Endothelial cell of umbilical vein (primary cell): ENCODE data around the gene MTMR3. TPM values are rescaled to one million over a fixed set of nuclear protein-coding genes. Genes with fewer than 3 reads are reported as not detected.

ENCODE experiments used
- BruUV-seq: library from RNA; stranded (reverse); fragments of 400-500 nt; replicated peaks from 2 replicates; lab custom pipeline; 2021; lab: Mats Ljungman, UMichigan
- CTCF ChIA-PET: fragments of 300-600, 350-600 bp; sonication (Branson Sonifier 250); formaldehyde crosslinking; loops from one replicate; lab custom pipeline; 2021; ENCODE audit warnings: antibody characterized with exemption, inconsistent platforms; lab: Charles Lee
- POLR2A ChIA-PET: fragments of 300-600, 350-600 bp; sonication (Branson Sonifier 250); formaldehyde crosslinking; loops from one replicate; lab custom pipeline; 2021; ENCODE audit warnings: antibody characterized with exemption, inconsistent platforms; lab: Charles Lee
- DNase-seq: peaks from one replicate; pipeline ENCODE4 v3.0.0-alpha.2; 2011; ENCODE audit warnings: low read depth, low spot score
- FAIRE-seq: peaks from 2 replicates; lab custom pipeline; 2011; peaks lifted over from hg19 to GRCh38; lab: Jason Lieb, UNC
- H2AFZ ChIP-seq: 2 replicates; pipeline ENCODE4 v1.6.0; 2012; ENCODE audit warnings: low read depth, low read length, control low read depth, inconsistent platforms
- H3K27ac ChIP-seq: 2 replicates; pipeline ENCODE4 v1.5.1; 2011; ENCODE audit warnings: low read depth, mild to moderate bottlenecking, control low read depth, low read length, moderate library complexity; ENCODE audit not compliant: insufficient read depth
- H3K27me3 ChIP-seq, 2 experiments: 2 replicates each; pipeline versions ENCODE4 v1.6.0 to v1.6.1; 2011; ENCODE audit warnings: low read length in 2 of 2, mixed read lengths in 1 of 2; ENCODE audit not compliant: control insufficient read depth in 2 of 2, insufficient read depth in 2 of 2
- H3K36me3 ChIP-seq, 2 experiments: 2 replicates in 1 of 2; 3 replicates in 1 of 2; pipeline ENCODE4 v1.5.1; 2011; ENCODE audit warnings: low read length in 2 of 2, mild to moderate bottlenecking in 1 of 2, moderate library complexity in 1 of 2; ENCODE audit not compliant: control insufficient read depth in 2 of 2, insufficient read depth in 2 of 2; ENCODE audit errors: extremely low read depth in 1 of 2
- H3K4me1 ChIP-seq: 3 replicates; pipeline ENCODE4 v1.5.1; 2011; ENCODE audit warnings: mild to moderate bottlenecking, low read length; ENCODE audit not compliant: control insufficient read depth, insufficient read depth; ENCODE audit errors: extremely low read depth
- H3K4me2 ChIP-seq: 2 replicates; pipeline ENCODE4 v1.6.1; 2011; ENCODE audit warnings: low read length, control low read depth, mixed read lengths; ENCODE audit not compliant: insufficient read depth
- H3K4me3 ChIP-seq, 3 experiments: fragments of 200-600 bp in 1 of 3; sonication (generic), shearing (Covaris generic) in 1 of 3; replicated peaks in 1 of 3; 2 replicates each; pipeline ENCODE4 v1.5.1; 2011 to 2016; ENCODE audit warnings: control low read depth in 3 of 3, low read length in 3 of 3, mild to moderate bottlenecking in 2 of 3, inconsistent platforms in 1 of 3, low read depth in 1 of 3, moderate library complexity in 1 of 3; ENCODE audit not compliant: insufficient read depth in 1 of 3
- H3K79me2 ChIP-seq: 2 replicates; pipeline ENCODE4 v1.6.0; 2012; ENCODE audit warnings: low read length, inconsistent platforms; ENCODE audit not compliant: control insufficient read depth, insufficient read depth
- H3K9ac ChIP-seq: replicated peaks from 2 replicates; pipeline ENCODE3; 2011; ENCODE audit warnings: low read length, control low read depth; ENCODE audit not compliant: insufficient read depth; ENCODE audit errors: extremely low read depth
- H3K9me1 ChIP-seq: replicated peaks from 3 replicates; pipeline ENCODE4 v1.6.0; 2011; ENCODE audit warnings: mild to moderate bottlenecking, low read length; ENCODE audit not compliant: control insufficient read depth, insufficient read depth; ENCODE audit errors: extremely low read depth
- H3K9me3 ChIP-seq: replicated peaks from 2 replicates; pipeline ENCODE4 v1.5.1; 2012; ENCODE audit warnings: low read length, inconsistent platforms; ENCODE audit not compliant: control insufficient read depth, insufficient read depth
- H4K20me1 ChIP-seq: replicated peaks from 2 replicates; pipeline ENCODE3; 2011; ENCODE audit warnings: mild to moderate bottlenecking, low read length; ENCODE audit not compliant: control insufficient read depth, insufficient read depth; ENCODE audit errors: extremely low read depth
- EZH2 ChIP-seq: IDR thresholded peaks from 2 replicates; pipeline ENCODE4 v1.6.1; 2012; ENCODE audit warnings: borderline replicate concordance, low read depth, mild to moderate bottlenecking, moderate library complexity, low read length, inconsistent platforms; ENCODE audit not compliant: severe bottlenecking
- FOS ChIP-seq: IDR thresholded peaks from 2 replicates; pipeline ENCODE4 v1.6.1; 2011; ENCODE audit warnings: mild to moderate bottlenecking, low read length, moderate library complexity, borderline replicate concordance; ENCODE audit not compliant: insufficient read depth
- GATA2 ChIP-seq: IDR thresholded peaks from 2 replicates; pipeline ENCODE4 v1.7.0; 2011; ENCODE audit warnings: low read depth, mild to moderate bottlenecking, moderate library complexity, mixed read lengths, low read length; ENCODE audit not compliant: insufficient read length, insufficient read depth
- JUN ChIP-seq: IDR thresholded peaks from 2 replicates; pipeline ENCODE4 v1.6.1; 2011; ENCODE audit warnings: borderline replicate concordance, low read depth; ENCODE audit not compliant: insufficient read length, insufficient read depth
- MYC ChIP-seq: IDR thresholded peaks from one replicate; pipeline ENCODE4 v1.6.1; 2011; ENCODE audit warnings: mild to moderate bottlenecking, low read depth, low read length
- POLR2A ChIP-seq: IDR thresholded peaks from 2 replicates; pipeline ENCODE4 v1.6.1; 2012; ENCODE audit warnings: low read depth, mild to moderate bottlenecking, control low read depth, low read length
- POLR2AphosphoS5 ChIP-seq: IDR thresholded peaks from 2 replicates; pipeline ENCODE4 v1.6.1; 2012; ENCODE audit warnings: low read depth, mild to moderate bottlenecking, control low read depth, low read length, moderate library complexity; ENCODE audit not compliant: insufficient read depth
- dilution Hi-C: fragments of 300-500 bp; cut with MboI; formaldehyde crosslinking; loops from one replicate; pipeline ENCODE4 v1.15.0; 2019; ENCODE audit warnings: low sequenced_read_pairs; ENCODE audit not compliant: extremely low pct_ligation_motif_present
- intact Hi-C: fragments of 100-400 bp; cut with micrococcal nuclease; formaldehyde crosslinking; loops from one replicate; pipeline ENCODE4 v1.10.0; 2022
- polyA plus RNA-seq, 4 experiments: library from polyadenylated mRNA; depleted of rRNA in 3 of 4; stranded (reverse) in 3 of 4; unstranded in 1 of 4; fragments of >200 nt; gene quantifications; 2 replicates each; pipeline versions ENCODE4 v1.2.1 to v1.2.3, GENCODE V29; 2011 to 2012; ENCODE audit warnings: missing spikeins in 1 of 4
- total RNA-seq: library from RNA; stranded (reverse); gene quantifications from 2 replicates; pipeline ENCODE4 v1.2.3, GENCODE V29; 2021
- TF ChIP-seq, protein P1 (sequence below), 2 donors: IDR thresholded peaks; 1 replicate in 1 of 2; 2 replicates in 1 of 2; pipeline ENCODE4 v1.5.1; 2011; ENCODE audit warnings: low read length in 2 of 2, mild to moderate bottlenecking in 2 of 2, moderate library complexity in 2 of 2, control low read depth in 1 of 2, inconsistent platforms in 1 of 2, low read depth in 1 of 2; ENCODE audit not compliant: insufficient read depth in 1 of 2; ENCODE audit errors: extremely low read depth in 1 of 2
- TF ChIP-seq, protein P2 (sequence below): IDR thresholded peaks from 2 replicates; pipeline ENCODE4 v1.6.1; 2011; ENCODE audit not compliant: insufficient read depth, insufficient read length

MTMR3 gene
- total and polyA plus RNA-seq, 2 donors (not counting 3 experiments of a cell fraction or from before 2014, with no cell fraction given), result 30.1 to 36.5 TPM

- Histone ChIP-seq H3K79me2 (peaks cover 22% of the 10 kb centered on the region), H3K4me2 (no peak overlapping the region), H2AFZ (no peak overlapping the region), H3K9me3 (no peaks in the 10 kb centered on the region), H3K27ac (no peak overlapping the region), H3K4me1 (no peaks in the 10 kb centered on the region), H4K20me1 (peaks cover 5% of the 10 kb centered on the region), H3K36me3 (no peaks in the 10 kb centered on the region), H3K4me3 (no peak overlapping the region), H3K9ac (no peak overlapping the region), H3K9me1 (no peaks in the 10 kb centered on the region), H3K27me3 (no peaks in the 10 kb centered on the region)
- TF ChIP-seq FOS, result no peak
- TF ChIP-seq, protein P1, sequence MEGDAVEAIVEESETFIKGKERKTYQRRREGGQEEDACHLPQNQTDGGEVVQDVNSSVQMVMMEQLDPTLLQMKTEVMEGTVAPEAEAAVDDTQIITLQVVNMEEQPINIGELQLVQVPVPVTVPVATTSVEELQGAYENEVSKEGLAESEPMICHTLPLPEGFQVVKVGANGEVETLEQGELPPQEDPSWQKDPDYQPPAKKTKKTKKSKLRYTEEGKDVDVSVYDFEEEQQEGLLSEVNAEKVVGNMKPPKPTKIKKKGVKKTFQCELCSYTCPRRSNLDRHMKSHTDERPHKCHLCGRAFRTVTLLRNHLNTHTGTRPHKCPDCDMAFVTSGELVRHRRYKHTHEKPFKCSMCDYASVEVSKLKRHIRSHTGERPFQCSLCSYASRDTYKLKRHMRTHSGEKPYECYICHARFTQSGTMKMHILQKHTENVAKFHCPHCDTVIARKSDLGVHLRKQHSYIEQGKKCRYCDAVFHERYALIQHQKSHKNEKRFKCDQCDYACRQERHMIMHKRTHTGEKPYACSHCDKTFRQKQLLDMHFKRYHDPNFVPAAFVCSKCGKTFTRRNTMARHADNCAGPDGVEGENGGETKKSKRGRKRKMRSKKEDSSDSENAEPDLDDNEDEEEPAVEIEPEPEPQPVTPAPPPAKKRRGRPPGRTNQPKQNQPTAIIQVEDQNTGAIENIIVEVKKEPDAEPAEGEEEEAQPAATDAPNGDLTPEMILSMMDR (IDR thresholded peaks at IDR 0.05; ENCODE audit: extremely low read depth in 1 of 2, insufficient read depth in 1 of 2, low read depth in 1 of 2, low read length in 2 of 2), result no peak
- no peak for TF ChIP-seq POLR2AphosphoS5
- TF ChIP-seq GATA2, result no peak
- no peak for TF ChIP-seq POLR2A
- TF ChIP-seq, protein P2, sequence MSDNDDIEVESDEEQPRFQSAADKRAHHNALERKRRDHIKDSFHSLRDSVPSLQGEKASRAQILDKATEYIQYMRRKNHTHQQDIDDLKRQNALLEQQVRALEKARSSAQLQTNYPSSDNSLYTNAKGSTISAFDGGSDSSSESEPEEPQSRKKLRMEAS, result no peak
- TF ChIP-seq JUN, result no peak
- TF ChIP-seq MYC, result no peak
- no peak for TF ChIP-seq EZH2
- dilution Hi-C loops (no loop called here), intact Hi-C loops (no loop called here)
- BruUV-seq, result no TSS peak
- ChIA-PET CTCF (interaction anchor here (0.7 kb wide), 1 partner anchor 83 kb away, joined by 3 read pairs; no protein-coding TSS in a partner anchor), POLR2A (no interaction called here)
- DNase-seq, result no peak
- FAIRE-seq, result no peak
These were observed 61.4 kb downstream of the MTMR3 start for GRCh38 chr22:29944339-29944738.
